B cell (primary cell): ENCODE results near the gene AKAP6. TPM values are rescaled to one million over a fixed set of nuclear protein-coding genes. Genes with fewer than 3 reads are reported as not detected.

Experiments used
- ATAC-seq: fragments of 200-7000 bp; cut with Tn5 transposase; one replicate; pipeline ENCODE4 v1.10.0; 2021; ENCODE audit warnings: low read depth, mild to moderate bottlenecking, moderate number of reproducible peaks, moderate library complexity
- CTCF ChIA-PET: fragments of 350-600 bp; sonication (Branson Sonifier 250); formaldehyde crosslinking; loops from one replicate; lab custom pipeline; 2021; ENCODE audit warnings: antibody characterized with exemption, inconsistent platforms; lab: Charles Lee
- POLR2A ChIA-PET: fragments of 350-600 bp; sonication (Branson Sonifier 250); formaldehyde crosslinking; loops from one replicate; lab custom pipeline; 2021; ENCODE audit warnings: antibody characterized with exemption; lab: Charles Lee
- DNase-seq: peaks from one replicate; pipeline ENCODE4 v3.0.0; 2013
- H2AFZ ChIP-seq: 2 replicates; pipeline ENCODE4 v1.6.1; 2012; ENCODE audit warnings: mild to moderate bottlenecking, low read depth, low read length; ENCODE audit not compliant: insufficient read depth, poor library complexity, severe bottlenecking
- H3K27ac ChIP-seq, 2 donors: 1 replicate in 1 of 2; 2 replicates in 1 of 2; pipeline ENCODE4 v1.5.1; 2012 to 2013; ENCODE audit warnings: low read length in 2 of 2, mild to moderate bottlenecking in 2 of 2, moderate library complexity in 1 of 2
- H3K27me3 ChIP-seq, 4 experiments: fragments of 200-600 bp in 1 of 4; sonication (generic) in 1 of 4; replicated peaks in 1 of 4; 1 replicate in 2 of 4; 2 replicates in 2 of 4; pipeline versions ENCODE4 v1.6.1 to v1.7.0; 2013 to 2016; ENCODE audit warnings: low read length in 3 of 4, mild to moderate bottlenecking in 2 of 4, mixed read lengths in 1 of 4, moderate library complexity in 1 of 4; ENCODE audit not compliant: insufficient read depth in 4 of 4, control insufficient read depth in 3 of 4; ENCODE audit errors: control extremely low read depth in 1 of 4
- H3K36me3 ChIP-seq, 2 experiments: replicated peaks in 1 of 2; 1 replicate in 1 of 2; 2 replicates in 1 of 2; pipeline versions ENCODE4 v1.6.1 to v1.7.1; 2013; ENCODE audit warnings: low read length in 1 of 2; ENCODE audit not compliant: insufficient read depth in 2 of 2, control insufficient read depth in 1 of 2; ENCODE audit errors: control extremely low read depth in 1 of 2, extremely low read depth in 1 of 2
- H3K4me1 ChIP-seq, 2 donors: fragments of 200-600 bp in 1 of 2; sonication (generic) in 1 of 2; 1 replicate in 1 of 2; 2 replicates in 1 of 2; pipeline versions ENCODE4 v1.5.1 to v1.6.1; 2013 to 2017; ENCODE audit warnings: low read length in 2 of 2; ENCODE audit not compliant: control insufficient read depth in 2 of 2, insufficient read depth in 2 of 2
- H3K4me2 ChIP-seq: replicated peaks from 2 replicates; pipeline ENCODE3; 2012; ENCODE audit warnings: mild to moderate bottlenecking, low read depth, low read length; ENCODE audit not compliant: poor library complexity, severe bottlenecking
- H3K4me3 ChIP-seq, 5 experiments: fragments of 200-600 bp in 1 of 5; sonication (generic) in 1 of 5; 1 replicate in 3 of 5; 2 replicates in 2 of 5; pipeline versions ENCODE4 v1.5.1 to v1.7.0; 2011 to 2016; ENCODE audit warnings: low read length in 4 of 5, mild to moderate bottlenecking in 4 of 5, low read depth in 2 of 5, control low read depth in 1 of 5, moderate library complexity in 1 of 5; ENCODE audit not compliant: insufficient read depth in 1 of 5; ENCODE audit errors: control extremely low read depth in 1 of 5, extremely low read depth in 1 of 5
- H3K79me2 ChIP-seq: fragments of 200-600 bp; sonication (generic); one replicate; pipeline ENCODE4 v1.6.0; 2016; ENCODE audit warnings: low read length; ENCODE audit not compliant: control insufficient read depth, insufficient read depth
- H3K9ac ChIP-seq: fragments of 200-600 bp; sonication (generic); 2 replicates; pipeline ENCODE4 v1.6.1; 2017; ENCODE audit warnings: mild to moderate bottlenecking, low read length, moderate library complexity
- H3K9me3 ChIP-seq, 3 donors: one replicate each; pipeline versions ENCODE4 v1.6.1 to v1.7.1; 2013; ENCODE audit warnings: low read length in 2 of 3; ENCODE audit not compliant: control insufficient read depth in 2 of 3, insufficient read depth in 1 of 3; ENCODE audit errors: control extremely low read depth in 1 of 3
- H4K20me1 ChIP-seq: 2 replicates; pipeline ENCODE4 v1.6.0; 2012; ENCODE audit warnings: mild to moderate bottlenecking, low read length; ENCODE audit not compliant: insufficient read depth, control insufficient read depth, poor library complexity, severe bottlenecking
- H3K27ac Mint-ChIP-seq: one replicate; pipeline ENCODE4 v1.8.0; 2021; ENCODE audit warnings: mixed read lengths
- H3K27me3 Mint-ChIP-seq: one replicate; pipeline ENCODE4 v1.8.0; 2021; ENCODE audit warnings: mixed read lengths
- H3K4me1 Mint-ChIP-seq: one replicate; pipeline ENCODE4 v1.8.0; 2021; ENCODE audit warnings: mixed read lengths
- H3K4me3 Mint-ChIP-seq: one replicate; pipeline ENCODE4 v1.8.0; 2021; ENCODE audit warnings: mixed read lengths
- H3K9me3 Mint-ChIP-seq: one replicate; pipeline ENCODE4 v1.8.0; 2022; ENCODE audit warnings: mixed read lengths; ENCODE audit not compliant: insufficient read depth
- EZH2 ChIP-seq: IDR thresholded peaks from 2 replicates; pipeline ENCODE4 v1.6.1; 2012; ENCODE audit warnings: borderline replicate concordance, low read depth, mild to moderate bottlenecking, moderate library complexity, low read length; ENCODE audit not compliant: insufficient read depth, poor library complexity, severe bottlenecking
- WGBS: methylation state at CpG from one replicate; pipeline ENCODE4 v1.1.5; 2013; ENCODE audit warnings: missing lambda C conversion rate; ENCODE audit not compliant: insufficient coverage; 5-methylcytosine and 5-hydroxymethylcytosine counted together
- intact Hi-C: fragments of 100-400 bp; cut with micrococcal nuclease; formaldehyde crosslinking; loops from one replicate; pipeline ENCODE4 v1.10.0; 2022
- polyA plus RNA-seq: library from polyadenylated mRNA; depleted of rRNA; stranded (reverse); fragments of >200 nt; gene quantifications from 2 replicates; pipeline ENCODE4 v1.2.3, GENCODE V29; 2012
- total RNA-seq, 2 donors: library from RNA; stranded (reverse); fragments of 120-200 nt in 1 of 2; gene quantifications; 1 replicate in 1 of 2; 2 replicates in 1 of 2; pipeline versions ENCODE4 v1.2.3 to v1.2.4, GENCODE V29; 2013 to 2022
- TF ChIP-seq, protein P1 (sequence below): fragments of 200-600 bp; IDR thresholded peaks from one replicate; pipeline ENCODE4 v1.8.0; 2022; ENCODE audit warnings: antibody characterized with exemption, mild to moderate bottlenecking

AKAP6 gene
- total and polyA plus RNA-seq, 2 donors (not counting 1 experiment from before 2014, with no cell fraction given), result 1.4 to 2.8 TPM

DNA sequence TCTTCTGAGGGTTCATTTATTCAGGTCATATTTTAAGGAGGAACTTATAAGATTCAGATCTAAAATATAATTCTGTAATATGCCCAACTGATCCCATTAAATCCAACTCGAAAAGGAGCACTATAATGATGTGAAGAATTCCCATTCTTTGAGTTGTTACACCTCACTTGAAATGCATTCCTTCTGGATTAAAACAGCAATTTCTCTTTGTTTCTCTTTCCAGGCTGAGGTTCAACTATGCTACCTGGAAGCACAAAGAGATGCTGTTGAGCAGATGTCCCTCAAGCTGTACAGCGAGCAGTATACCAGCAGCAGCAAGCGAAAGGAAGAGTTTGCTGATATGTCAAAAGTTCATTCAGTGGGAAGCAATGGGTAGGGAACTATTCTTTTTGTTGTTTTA is 349.0 kb downstream of the AKAP6 start:
- Histone ChIP-seq H3K27me3 (no peaks in the 10 kb centered on the region), H3K36me3 (no peaks in the 10 kb centered on the region), H3K79me2 (no peaks in the 10 kb centered on the region), H3K4me2 (no peak overlapping the region), H3K4me3 (no peak overlapping the region), H4K20me1 (no peaks in the 10 kb centered on the region), H3K4me1 (no peaks in the 10 kb centered on the region), H3K9ac (no peak overlapping the region), H2AFZ (no peak overlapping the region), H3K27ac (no peak overlapping the region), H3K9me3 (no peaks in the 10 kb centered on the region)
- ChIA-PET POLR2A (no interaction called here), CTCF (no interaction called here)
- Mint-ChIP-seq H3K4me3 (no peak overlapping the region), H3K27ac (no peak overlapping the region), H3K27me3 (no peaks in the 10 kb centered on the region), H3K9me3 (no peaks in the 10 kb centered on the region), H3K4me1 (peaks cover 4% of the 10 kb centered on the region)
- DNase-seq (no peak), ATAC-seq (no peak)
- 100% methylated on average over 1 of the region's 3 CpGs for WGBS
- intact Hi-C loops, result no loop called here
- TF ChIP-seq, protein P1, sequence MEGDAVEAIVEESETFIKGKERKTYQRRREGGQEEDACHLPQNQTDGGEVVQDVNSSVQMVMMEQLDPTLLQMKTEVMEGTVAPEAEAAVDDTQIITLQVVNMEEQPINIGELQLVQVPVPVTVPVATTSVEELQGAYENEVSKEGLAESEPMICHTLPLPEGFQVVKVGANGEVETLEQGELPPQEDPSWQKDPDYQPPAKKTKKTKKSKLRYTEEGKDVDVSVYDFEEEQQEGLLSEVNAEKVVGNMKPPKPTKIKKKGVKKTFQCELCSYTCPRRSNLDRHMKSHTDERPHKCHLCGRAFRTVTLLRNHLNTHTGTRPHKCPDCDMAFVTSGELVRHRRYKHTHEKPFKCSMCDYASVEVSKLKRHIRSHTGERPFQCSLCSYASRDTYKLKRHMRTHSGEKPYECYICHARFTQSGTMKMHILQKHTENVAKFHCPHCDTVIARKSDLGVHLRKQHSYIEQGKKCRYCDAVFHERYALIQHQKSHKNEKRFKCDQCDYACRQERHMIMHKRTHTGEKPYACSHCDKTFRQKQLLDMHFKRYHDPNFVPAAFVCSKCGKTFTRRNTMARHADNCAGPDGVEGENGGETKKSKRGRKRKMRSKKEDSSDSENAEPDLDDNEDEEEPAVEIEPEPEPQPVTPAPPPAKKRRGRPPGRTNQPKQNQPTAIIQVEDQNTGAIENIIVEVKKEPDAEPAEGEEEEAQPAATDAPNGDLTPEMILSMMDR, result no peak

GRCh38 chr14:32679927-32680612 is 351.0 kb downstream of the AKAP6 start:
- H4K20me1 ChIP-seq, result no peaks in the 10 kb centered on the region
- intact Hi-C loops, result no loop called here
- no peak overlapping the region for H3K9ac ChIP-seq
- H3K4me1 ChIP-seq, result peaks cover 3 to 10% of the 10 kb centered on the region in 2 donors
- WGBS, result 75% methylated on average over 1 of the region's 2 CpGs
- POLR2A ChIA-PET, result no interaction called here
- H2AFZ ChIP-seq, result no peak overlapping the region
- H3K27me3 ChIP-seq, result no peaks in the 10 kb centered on the region
- H3K4me2 ChIP-seq, result no peak overlapping the region
- no peak for ATAC-seq
- H3K4me1 Mint-ChIP-seq, result peaks cover 13% of the 10 kb centered on the region
- no peak overlapping the region for H3K4me3 Mint-ChIP-seq
- H3K9me3 Mint-ChIP-seq, result no peaks in the 10 kb centered on the region
- no peak overlapping the region for H3K4me3 ChIP-seq
- H3K9me3 ChIP-seq, result no peaks in the 10 kb centered on the region
- no peaks in the 10 kb centered on the region for H3K36me3 ChIP-seq
- TF ChIP-seq EZH2, result no peak
- TF ChIP-seq, protein P1, result no peak
- no peak overlapping the region for H3K27ac Mint-ChIP-seq
- no peak for DNase-seq
- H3K79me2 ChIP-seq, result no peaks in the 10 kb centered on the region
- no peaks in the 10 kb centered on the region for H3K27me3 Mint-ChIP-seq
- H3K27ac ChIP-seq, result no peak overlapping the region
- CTCF ChIA-PET, result no interaction called here
